Chondrocyte (in vitro differentiated cells): ENCODE results near the gene PLK3. TPM values are rescaled to one million over a fixed set of nuclear protein-coding genes. Genes with fewer than 3 reads are reported as not detected.

Experiments
- DNase-seq: peaks from one replicate; pipeline ENCODE4 v3.0.0; 2021; ENCODE audit warnings: mixed read lengths, low spot score
- H3K27ac Mint-ChIP-seq: one replicate; pipeline ENCODE4 v1.8.0; 2021; ENCODE audit warnings: mild to moderate bottlenecking, moderate library complexity, mixed read lengths; ENCODE audit not compliant: unreplicated experiment
- H3K27me3 Mint-ChIP-seq: 2 replicates; pipeline ENCODE4 v1.8.0; 2021; ENCODE audit warnings: low read depth, mixed read lengths
- H3K36me3 Mint-ChIP-seq: 2 replicates; pipeline ENCODE4 v1.8.0; 2021; ENCODE audit warnings: low read depth, mixed read lengths
- H3K4me1 Mint-ChIP-seq: 2 replicates; pipeline ENCODE4 v1.8.0; 2021; ENCODE audit warnings: low read depth, mild to moderate bottlenecking, mixed read lengths
- H3K4me3 Mint-ChIP-seq: one replicate; pipeline ENCODE4 v1.8.0; 2021; ENCODE audit warnings: mild to moderate bottlenecking, moderate library complexity, mixed read lengths; ENCODE audit not compliant: unreplicated experiment
- H3K9me3 Mint-ChIP-seq: 2 replicates; pipeline ENCODE4 v1.8.0; 2021; ENCODE audit warnings: low read depth, mixed read lengths
- CTCF ChIP-seq: fragments of 200-600 bp; sonication (generic); IDR thresholded peaks from 2 replicates; pipeline ENCODE4 v1.5.0; 2021; ENCODE audit warnings: antibody characterized with exemption, mild to moderate bottlenecking, moderate library complexity
- total RNA-seq: library from RNA; stranded (reverse); gene quantifications from 3 replicates; pipeline ENCODE4 v1.2.1, GENCODE V29; 2021

PLK3 gene
- total RNA-seq, 1 donor from 2014 or later, result 24.2 TPM

DNA sequence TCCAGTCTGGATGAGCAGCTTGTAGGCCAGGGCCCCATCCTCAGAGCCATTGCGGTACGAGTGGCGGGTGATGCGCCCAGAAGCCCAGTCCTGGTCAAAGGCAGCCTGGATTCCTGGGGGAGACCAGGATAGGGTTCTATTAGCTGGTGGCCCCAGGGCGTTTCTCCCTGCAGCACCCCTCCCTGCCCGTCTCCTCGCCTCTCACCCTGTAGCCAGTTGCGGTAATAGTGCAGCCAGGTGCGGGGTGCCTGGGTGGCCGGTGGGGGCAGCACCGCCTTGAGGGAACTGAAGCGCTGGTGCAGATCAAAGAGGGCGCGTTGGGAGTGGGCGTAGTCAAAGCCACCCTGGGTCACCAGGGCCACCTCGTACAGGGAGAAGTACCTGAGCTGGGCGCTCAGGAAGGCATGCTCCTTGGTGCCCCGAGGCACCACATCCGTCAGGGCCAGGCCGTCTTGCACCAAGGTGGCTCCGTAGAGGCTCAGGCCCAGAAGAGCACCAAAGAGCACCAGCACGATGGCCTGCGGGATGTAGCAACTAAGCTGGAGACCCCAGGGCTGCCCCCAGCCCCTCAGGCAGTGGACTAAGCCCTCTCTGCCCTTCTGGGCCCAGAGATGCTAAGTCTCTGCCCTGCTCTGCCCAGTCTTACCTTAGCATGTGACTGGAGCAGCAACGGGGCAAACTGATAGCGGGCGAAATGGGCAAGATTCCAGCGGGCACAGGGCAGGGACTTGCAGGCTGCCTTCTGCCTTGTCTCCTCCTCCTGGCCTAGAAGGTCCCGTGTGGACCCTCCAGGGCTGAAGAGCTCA lies 27.2 kb downstream of the PLK3 start:
- Mint-ChIP-seq H3K27me3 (no peaks in the 10 kb centered on the region), H3K4me3 (no peak overlapping the region), H3K36me3 (no peaks in the 10 kb centered on the region), H3K4me1 (no peaks in the 10 kb centered on the region), H3K9me3 (no peaks in the 10 kb centered on the region), H3K27ac (no peak overlapping the region)
- no peak for TF ChIP-seq CTCF
- peak; percentile 84 for DNase-seq

GRCh38 chr1:44828003-44828651 lies 27.9 kb downstream of the PLK3 start:
- H3K27ac Mint-ChIP-seq, result no peak overlapping the region
- H3K4me3 Mint-ChIP-seq, result no peak overlapping the region
- no peaks in the 10 kb centered on the region for H3K27me3 Mint-ChIP-seq
- H3K4me1 Mint-ChIP-seq, result no peaks in the 10 kb centered on the region
- peak; percentile 84 for DNase-seq
- H3K9me3 Mint-ChIP-seq, result no peaks in the 10 kb centered on the region
- H3K36me3 Mint-ChIP-seq, result no peaks in the 10 kb centered on the region
- TF ChIP-seq CTCF, result no peak

DNA sequence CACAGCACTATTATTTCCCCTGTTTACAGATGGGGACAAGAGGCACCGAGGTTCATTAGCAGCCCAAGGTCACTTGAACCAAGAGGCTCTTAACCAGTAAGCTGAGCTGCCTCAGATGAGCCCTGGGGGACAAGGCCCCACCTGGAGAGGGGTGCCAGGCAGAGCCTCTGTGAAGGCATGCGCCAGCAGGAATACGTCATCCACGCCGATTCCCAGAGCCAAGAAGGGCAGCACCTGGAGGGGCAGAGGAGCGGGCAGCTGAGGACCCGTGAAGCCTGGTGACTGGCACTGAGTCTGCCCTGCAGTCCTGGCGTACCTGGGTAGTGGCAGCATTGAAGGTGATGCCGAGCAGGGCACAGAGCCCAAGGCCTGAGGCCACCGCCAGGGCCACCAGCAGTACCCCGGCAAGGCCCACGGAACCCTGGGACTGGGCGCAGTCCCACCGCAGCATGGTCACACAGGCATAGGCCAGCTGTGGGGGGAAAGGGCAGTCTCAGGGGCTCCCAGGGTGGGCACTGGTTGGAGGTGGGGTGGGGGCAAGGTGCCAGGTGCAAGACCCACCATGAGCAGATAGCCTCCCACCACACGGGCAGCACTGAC lies 28.8 kb downstream of the PLK3 start:
- TF ChIP-seq CTCF, result no peak
- no peaks in the 10 kb centered on the region for H3K4me1 Mint-ChIP-seq
- H3K9me3 Mint-ChIP-seq, result no peaks in the 10 kb centered on the region
- H3K27me3 Mint-ChIP-seq, result no peaks in the 10 kb centered on the region
- H3K4me3 Mint-ChIP-seq, result no peak overlapping the region
- DNase-seq, result peak; percentile 93
- H3K36me3 Mint-ChIP-seq, result no peaks in the 10 kb centered on the region
- no peak overlapping the region for H3K27ac Mint-ChIP-seq

GRCh38 chr1:44829506-44830384 lies 29.6 kb downstream of the PLK3 start:
- H3K27ac Mint-ChIP-seq, result no peak overlapping the region
- TF ChIP-seq CTCF, result no peak
- no peaks in the 10 kb centered on the region for H3K4me1 Mint-ChIP-seq
- no peak overlapping the region for H3K4me3 Mint-ChIP-seq
- no peaks in the 10 kb centered on the region for H3K9me3 Mint-ChIP-seq
- H3K27me3 Mint-ChIP-seq, result no peaks in the 10 kb centered on the region
- no peaks in the 10 kb centered on the region for H3K36me3 Mint-ChIP-seq
- no peak for DNase-seq

- Mint-ChIP-seq H3K27me3 (no peaks in the 10 kb centered on the region), H3K4me3 (no peak overlapping the region), H3K36me3 (no peaks in the 10 kb centered on the region), H3K4me1 (peaks cover 3% of the 10 kb centered on the region), H3K27ac (peak overlapping the region; percentile 22), H3K9me3 (no peaks in the 10 kb centered on the region)
- TF ChIP-seq CTCF, result no peak
- no peak for DNase-seq
Observed at GRCh38 chr1:44830900-44831304, 30.7 kb downstream of the PLK3 start.
